DMS79 treated with DMSO at 0.1 percent for 48 hours (cell line): ENCODE measurements around the gene NPFF.

Experiments used
- DNase-seq: peaks from one replicate; lab custom pipeline; 2025; lab: John Stamatoyannopoulos, UW

NPFF gene

DNA sequence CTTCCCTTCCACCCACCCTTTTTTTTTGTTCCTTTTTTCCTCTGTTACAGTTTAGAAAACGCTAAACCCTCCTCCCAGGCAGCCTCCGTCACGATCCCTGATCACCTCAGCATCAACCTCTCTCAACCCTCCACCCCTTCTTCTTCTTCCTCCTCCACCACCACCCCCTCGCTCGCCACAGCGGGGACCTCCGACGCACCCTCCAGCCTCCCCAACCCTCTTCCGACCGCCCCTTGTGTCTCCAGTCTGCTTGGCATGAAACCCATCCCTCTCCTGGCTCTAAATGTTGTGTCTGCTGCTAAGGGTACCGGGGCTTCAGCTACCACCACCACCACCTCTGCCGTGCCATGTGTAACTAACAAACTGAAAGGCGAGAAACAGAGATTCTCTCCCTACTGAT is 32.5 kb downstream of the NPFF start:
- DNase-seq = no peak

DNA sequence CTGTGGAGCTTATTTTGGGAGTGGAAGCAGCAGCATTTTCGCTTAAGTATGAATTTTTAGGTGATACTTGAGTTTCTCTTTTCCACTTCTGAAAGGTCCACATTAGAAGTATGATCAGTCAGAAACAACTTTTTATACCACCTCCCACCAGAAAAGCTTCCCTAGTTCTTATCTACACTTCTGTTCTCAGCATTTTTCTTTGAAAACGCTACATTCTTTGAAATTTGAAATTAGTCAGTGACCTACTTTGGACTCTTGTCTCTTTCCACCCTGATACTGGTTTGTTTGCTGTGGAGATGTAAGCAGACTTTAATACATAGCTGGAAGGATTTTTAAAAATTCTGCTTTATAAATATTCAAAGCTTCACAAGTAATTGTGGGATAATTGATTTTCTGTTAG is 33.2 kb downstream of the NPFF start:
- no peak for DNase-seq

DNA sequence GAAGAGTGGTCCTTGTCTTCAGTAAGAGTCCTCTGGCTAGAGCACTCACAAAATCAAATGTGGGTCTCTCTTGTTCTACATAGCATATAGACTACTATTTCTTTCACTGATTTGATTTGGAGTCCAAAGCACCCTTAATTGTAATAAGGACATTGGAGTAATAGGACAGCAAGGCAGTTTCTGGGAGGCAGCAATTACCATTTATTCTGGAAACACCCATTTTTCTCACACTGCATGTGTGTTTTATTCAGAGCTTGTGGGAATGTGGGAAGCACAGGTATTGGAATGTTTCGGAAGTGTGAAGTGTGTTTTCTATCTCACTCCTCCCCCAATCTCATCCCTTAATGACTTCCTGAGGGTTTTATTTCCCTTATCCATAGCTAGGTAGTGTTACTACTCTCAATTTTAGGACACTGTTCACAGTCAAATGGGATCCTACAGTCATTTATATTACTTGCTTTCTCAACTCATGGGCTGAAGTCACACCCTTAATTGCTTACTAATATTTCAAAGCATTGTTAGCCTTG is 35.2 kb downstream of the NPFF start:
- DNase-seq = no peak

DNA sequence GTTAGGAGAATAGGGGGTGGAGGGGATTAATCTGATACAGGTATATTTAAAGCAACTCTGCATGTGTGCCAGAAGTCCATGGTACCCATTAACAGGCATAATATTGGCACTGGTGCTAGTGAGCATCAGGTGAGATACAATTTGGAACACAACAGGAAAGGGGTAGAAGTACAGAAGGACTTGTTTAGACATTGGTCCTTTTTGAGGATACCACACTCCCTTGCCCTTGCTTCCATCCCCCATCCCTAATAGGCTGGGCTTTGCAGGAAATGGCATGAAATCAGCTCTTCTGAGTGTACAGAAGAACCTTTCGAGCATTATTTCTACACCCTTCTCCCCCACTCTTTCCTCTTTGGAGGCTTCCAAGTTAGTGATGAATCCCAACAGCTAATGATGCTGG is 39.0 kb downstream of the NPFF start:
- DNase-seq = no peak

DNA sequence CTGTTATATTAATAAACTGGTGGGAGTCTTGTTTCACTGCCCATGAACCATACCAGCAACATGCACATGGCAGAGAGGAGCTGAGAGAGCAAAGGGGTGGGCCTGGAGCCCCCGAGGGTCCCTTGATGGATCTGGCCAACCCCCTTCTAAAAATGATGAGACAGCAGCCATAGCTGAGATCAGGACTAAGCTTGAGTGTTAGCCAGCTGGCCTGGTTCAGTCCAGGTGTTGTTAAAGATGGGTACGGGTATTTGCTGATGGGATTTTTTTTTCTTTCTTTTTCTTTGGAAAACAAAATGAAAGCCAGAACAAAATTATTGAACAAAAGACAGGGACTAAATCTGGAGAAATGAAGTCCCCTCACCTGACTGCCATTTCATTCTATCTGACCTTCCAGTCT is 39.4 kb downstream of the NPFF start:
- DNase-seq = no peak

DNA sequence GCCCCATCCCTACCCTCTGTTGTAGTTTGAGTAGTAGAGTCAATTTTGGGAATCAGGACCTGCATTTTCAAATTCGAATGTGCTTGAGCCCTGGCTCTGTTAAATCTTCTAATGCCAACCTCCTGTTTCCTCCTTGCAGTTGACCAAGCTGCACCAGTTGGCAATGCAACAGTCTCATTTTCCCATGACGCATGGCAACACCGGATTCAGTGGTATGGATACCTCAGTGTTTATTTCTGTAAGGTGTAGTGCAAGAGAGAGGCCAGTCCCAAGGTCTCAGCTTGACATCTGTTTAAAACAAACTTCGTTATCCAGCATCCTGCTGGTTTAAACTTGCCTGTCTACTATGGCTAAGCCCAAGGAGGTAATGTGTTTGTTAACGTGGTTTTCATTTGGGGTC is 40.2 kb downstream of the NPFF start:
- no peak for DNase-seq

DNA sequence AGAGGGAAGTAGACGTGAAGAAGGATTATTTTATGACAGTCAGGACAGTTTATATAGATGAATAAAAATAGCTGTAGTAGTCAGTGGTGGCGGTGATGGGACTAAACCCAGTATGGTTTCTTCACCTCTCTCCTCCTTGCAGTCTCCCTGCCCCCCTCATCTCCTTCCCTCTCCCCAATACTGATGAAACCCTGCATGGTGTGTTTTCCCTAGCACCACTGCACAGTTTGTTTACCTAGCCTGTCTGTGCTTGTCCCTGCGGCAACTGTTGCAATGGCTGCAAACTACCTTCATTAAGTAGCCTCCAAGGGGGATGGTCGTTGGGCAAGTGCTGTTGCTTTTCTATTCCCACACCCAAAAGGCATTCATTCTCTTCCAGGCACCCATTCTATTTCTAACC is 40.6 kb downstream of the NPFF start:
- no peak for DNase-seq

DNA sequence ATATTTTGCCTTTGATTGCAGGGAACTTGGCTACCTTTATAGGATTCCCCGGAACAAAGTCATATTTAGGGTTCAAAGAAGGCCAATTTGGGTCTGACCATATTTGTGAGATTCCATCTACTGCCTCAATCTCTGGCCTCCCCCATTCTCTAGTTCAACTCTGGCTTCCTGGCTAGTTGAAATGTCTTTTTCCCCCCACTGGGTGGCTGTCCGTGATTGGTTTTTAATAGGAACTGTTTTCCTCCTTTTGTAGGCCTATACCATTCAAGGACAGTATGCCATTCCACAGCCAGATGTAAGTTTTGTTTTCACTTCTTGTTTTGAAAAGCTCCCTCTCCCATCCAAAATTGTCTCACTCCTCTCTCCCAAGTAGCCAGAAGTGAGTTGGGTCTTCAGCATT is 41.6 kb downstream of the NPFF start:
- DNase-seq = no peak

DNA sequence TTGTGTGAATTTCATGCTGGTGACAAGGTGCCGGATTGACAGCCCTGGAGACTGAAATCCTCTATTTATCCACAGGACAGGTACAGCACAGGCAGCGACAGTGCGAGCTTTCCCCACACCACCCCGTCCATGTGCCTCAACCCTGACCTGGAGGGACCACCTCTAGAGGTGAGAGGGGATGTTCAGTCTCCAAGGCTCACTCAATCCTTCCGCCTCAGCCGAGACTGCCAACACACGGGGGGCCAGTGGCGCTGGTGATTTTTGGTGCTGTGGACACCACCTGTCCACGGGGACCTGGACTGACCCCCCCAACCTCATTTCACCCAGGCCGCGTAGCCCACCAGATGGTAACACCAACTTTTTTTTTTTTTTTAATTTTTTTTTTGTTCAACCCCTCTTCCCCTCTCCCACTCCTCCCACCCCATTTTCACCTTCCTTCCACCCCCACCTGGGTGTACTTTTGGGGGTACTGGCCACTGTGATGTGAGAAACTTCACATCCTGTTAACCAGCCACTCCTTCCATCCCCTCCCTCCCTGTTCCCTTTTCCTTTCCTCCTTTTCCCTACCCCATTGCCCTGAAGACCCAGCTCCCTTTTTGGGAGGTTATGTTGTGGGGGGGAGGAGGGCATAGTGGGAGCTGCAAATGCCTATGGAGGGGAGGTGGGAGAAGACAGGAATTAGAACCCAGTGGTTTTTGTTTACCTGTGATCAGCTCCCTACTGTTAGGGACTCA is 42.4 kb downstream of the NPFF start:
- no peak for DNase-seq

DNA sequence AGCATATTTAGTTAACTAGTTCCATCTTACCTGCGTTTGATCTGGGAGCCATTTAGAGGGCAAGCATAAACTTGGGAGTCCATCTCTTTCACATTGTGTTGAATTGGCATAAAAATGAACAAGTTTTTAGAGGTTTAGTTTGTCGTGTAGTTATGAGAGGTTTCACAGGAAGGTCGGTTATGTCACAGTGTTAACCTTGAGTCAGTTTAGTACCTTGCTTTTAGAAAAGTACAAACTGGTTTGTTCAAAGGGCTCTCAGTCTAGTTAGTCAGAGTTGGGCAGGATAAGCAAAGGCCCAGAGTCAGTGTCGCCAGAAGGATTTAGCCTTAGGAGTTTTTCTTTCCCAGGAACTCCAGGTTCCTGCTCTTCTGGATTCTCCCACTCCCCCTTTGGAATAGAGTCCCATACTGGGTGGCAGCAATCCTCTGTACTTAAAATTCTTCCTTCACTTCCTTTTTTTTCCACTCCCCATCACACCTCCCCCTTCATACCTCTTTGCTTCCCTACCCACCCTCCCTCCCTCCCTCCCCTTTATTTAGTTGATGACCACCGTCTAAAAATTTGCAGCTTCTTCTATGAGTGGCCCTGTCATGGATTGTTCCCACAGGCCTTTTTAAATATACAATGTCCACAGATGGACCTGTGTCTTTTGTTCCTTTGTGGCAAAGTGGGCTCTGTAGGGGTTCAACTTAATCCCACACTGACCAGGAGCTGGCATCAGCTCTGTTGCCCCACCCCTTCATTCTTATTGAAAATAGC is 43.3 kb downstream of the NPFF start:
- no peak for DNase-seq

DNA sequence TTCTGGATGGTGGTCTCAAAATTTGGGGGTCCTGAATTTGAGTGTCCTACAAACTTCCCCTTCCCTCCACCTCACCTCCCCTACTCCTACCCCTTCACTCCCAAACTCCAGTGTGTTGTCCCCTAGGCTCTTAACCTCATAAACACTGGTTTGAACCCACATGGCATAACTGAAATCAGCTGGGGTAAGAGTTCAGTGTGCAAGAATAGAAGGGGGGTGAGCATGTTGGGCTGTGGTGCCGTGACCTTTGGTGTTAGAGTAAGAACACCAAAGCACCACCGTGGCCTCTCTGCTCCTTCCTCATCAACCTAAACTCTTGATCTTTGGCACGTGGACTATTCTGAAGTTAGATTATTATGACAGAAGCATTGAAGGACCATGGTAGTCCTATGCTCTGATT is 44.3 kb downstream of the NPFF start:
- no peak for DNase-seq

DNA sequence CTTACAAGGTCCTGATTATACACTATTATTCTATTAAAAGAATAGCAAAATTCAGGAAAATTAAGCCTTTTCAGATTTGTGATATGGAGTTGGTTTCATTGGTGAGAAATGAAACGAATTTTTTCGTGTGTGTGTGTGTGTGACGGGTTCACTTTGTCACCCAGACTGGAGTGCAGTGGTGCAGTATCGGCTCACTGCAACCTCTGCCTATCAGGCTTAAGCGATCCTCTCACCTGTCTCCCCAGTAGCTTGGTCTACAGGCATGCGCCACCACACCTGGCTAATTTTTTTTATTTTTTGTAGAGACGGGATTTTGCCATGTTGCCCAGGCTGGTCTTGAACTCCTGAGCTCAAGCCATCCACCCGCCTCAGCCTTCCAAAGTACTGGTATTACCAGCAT is 45.7 kb downstream of the NPFF start:
- DNase-seq = no peak

DNA sequence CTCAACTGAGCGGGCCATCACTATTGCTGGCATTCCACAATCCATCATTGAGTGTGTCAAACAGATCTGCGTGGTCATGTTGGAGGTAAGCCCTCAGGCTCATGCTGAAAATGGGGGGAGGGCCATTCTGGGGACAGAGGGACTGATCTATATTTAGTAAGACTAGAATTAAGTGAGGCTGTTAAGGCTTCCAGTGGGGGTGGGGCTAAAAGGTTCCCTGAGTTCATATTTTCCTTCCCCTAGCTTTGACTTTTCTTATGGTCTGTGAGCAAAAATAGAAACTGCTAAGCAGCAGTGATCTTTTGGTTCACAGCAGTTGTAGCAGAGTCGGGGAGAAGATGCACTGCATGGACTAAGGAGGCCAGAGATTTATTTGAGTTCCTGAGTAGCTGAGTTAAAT is 46.2 kb downstream of the NPFF start:
- no peak for DNase-seq

DNA sequence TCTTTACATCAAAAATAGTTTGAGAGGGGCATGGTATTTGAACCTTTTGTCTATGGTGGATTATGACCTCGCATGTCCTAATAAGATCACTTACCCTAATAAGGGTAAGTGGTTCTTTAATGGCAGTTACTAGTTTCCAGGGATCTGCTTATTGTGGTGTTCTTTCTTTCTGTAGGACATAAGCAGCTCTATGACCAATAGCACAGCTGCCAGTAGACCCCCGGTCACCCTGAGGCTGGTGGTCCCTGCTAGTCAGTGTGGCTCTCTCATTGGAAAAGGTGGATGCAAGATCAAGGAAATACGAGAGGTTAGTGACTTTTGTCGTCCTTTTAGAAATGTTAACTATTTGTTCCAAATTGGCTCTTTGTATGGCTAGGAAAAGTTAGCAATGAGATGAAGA is 48.2 kb downstream of the NPFF start:
- no peak for DNase-seq
